HG03045 (cell line): ENCODE data around the gene RASD2.
"Not testable (repeated sequence)": the region's sequence is repeated elsewhere in the genome, so short reads cannot be mapped to it uniquely, and the experiment has no call there.

Experiments used
- ATAC-seq: cut with Tn5 transposase; IDR thresholded peaks from one replicate; pipeline ENCODE4 v1.9.1; 2021; ENCODE audit warnings: mild to moderate bottlenecking, moderate library complexity; ENCODE audit not compliant: unreplicated experiment

Gene RASD2, protein sequence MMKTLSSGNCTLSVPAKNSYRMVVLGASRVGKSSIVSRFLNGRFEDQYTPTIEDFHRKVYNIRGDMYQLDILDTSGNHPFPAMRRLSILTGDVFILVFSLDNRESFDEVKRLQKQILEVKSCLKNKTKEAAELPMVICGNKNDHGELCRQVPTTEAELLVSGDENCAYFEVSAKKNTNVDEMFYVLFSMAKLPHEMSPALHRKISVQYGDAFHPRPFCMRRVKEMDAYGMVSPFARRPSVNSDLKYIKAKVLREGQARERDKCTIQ

DNA sequence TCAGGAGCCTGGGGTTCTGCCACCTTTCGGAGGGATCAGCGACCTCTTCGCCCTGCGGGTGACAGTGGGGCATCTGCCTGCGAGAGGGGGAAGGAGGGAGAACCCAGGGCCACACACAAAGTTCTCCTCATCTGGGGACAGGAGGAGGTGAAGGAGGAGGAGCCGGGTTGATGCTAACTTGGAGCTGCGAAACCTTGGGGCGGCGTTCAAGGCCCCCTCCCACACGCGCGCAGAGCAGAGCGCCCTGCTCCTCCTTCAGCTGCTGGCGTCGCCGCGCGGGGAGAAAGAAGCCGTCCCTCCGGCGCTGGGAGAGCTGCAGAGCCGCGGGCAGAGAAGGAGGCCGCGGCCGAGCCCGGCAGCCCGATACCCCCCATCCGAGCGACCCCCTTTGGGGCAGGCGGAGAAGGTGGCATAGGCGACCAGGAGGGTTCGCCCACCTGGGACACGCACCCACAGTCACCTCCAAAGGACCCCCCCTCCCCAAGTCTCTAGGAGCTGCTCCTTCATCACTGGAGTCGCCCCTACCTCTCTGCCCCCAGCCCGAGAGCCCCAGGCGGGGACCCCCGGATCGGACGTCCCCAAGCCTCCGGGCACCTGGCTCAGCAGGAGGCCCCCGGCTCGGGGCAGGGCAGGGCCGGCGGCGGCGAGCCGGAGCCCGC, at the start of gene RASD2:
RASD2 (plus strand) TSS at position 237 of the 659 bp plus-strand sequence. CDS start 5,979 bp downstream, outside the sequence.
- peak; percentile 22 for ATAC-seq

DNA sequence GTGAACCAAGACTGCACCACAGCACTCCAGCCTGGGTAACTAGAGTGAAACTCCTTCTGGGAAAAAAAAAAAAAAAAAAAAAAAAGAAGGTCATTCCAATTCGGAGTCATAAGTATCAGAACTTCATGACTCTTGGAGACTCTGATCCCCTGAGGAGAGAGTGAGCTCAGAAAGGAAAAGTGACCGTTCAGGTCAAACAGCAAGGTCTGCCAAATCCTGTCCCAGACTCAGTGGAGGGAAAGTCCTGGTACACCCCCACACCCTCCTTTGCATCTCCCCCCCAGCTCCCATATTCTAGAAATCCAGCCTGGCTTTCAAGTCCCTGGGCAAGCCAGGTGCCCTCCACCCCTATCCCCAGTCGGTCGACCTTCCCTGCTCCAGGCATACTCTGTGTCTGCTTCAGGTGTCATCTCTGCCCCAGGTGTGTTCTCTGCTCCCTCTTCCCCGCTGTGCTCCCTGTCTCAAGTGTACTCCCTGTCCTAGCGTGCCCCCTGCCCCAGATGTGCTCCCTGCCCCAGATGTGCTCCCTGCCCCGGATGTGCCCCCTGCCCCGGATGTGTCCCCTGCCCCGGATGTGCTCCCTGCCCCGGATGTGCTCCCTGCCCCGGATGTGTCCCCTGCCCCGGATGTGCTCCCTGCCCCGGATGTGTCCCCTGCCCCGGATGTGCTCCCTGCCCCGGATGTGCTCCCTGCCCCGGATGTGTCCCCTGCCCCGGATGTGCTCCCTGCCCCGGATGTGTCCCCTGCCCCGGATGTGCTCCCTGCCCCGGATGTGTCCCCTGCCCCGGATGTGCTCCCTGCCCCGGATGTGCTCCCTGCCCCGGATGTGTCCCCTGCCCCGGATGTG, 49.3 kb upstream of the RASD2 start:
- not testable (repeated sequence) for ATAC-seq

DNA sequence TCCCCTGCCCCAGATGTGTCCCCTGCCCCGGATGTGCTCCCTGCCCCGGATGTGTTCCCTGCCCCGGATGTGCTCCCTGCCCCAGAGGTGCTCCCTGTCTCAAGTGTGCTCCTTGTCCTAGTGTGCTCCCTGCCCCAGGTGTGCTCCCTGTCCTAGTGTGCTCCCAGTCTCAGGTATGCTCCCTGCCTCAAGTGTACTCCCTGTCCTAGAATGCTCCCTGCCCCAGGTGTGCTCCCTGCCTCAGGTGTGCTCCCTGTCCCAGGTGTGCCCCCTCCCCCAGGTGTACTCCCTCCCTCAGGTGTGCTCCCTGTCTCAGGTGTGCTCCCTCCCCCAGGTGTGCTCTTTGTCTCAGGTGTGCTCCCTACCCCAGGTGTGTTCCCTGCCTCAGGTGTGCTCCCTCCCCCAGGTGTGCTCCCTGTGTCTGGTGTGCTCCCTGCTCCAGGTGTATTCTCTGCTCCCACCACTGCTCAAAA, 48.7 kb upstream of the RASD2 start:
- no peak for ATAC-seq

DNA sequence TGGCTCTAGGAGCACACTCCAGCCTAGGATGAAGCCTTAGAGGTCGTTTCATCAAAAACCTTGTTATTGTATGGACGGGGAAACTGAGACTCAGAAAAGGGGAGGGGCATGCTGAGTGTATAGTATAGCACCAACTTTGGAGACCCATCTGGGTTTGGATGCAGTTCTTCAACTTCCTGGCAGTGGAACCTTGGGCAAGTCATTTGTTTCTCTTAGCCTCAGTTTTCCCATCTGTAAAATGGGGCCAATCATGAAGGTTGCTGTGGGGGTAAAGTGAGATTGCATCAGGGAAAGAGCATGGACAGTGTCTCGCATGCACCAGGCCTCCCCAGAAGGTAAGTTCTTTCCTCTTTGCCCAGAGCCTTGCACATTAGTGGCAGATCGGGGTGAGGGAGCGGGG, 47.6 kb upstream of the RASD2 start:
- ATAC-seq: no peak

DNA sequence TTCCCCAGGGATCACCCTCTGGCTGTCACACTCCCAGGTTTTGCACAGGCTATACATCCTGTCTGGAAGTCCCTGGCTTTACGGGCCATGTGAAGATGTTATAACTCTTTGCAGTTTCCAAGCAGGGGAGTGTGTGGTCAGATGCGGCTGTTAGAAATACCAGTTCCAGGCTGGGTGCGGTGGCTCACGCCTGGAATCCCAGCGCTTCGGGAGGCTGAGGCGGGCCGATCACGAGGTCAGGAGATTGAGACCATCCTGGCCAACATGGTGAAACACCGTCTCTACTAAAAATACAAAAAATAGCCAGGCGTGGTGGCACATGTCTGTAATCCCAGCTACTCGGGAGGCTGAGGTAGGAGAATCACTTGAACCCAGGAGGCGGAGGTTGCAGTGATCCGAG, 44.9 kb upstream of the RASD2 start:
- not testable (repeated sequence) for ATAC-seq

DNA sequence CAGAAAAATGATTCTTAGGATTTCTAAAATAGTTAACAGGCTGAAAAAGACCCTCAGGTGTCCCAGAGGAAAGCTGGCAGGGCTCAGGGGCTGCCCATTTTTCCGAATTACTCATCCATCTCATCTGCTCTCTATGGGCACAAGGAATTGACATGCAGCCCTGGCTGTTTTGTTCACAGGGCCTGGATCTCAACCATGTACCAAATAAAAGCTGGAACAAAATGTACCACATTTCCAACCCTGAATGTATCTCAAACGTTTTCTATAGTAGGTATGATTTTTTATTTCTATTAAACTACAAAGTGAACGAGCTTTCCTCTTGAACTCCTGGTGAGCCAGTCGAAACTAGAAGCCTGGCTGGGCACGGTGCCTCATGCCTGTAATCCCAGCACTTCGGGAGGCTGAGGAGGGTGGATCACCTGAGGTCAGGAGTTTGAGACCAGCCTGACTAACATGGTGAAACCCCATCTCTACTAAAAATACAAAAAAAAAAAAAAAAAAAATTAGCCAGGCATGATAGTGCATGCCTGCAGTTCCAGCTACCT, 43.8 kb upstream of the RASD2 start:
- no peak for ATAC-seq

DNA sequence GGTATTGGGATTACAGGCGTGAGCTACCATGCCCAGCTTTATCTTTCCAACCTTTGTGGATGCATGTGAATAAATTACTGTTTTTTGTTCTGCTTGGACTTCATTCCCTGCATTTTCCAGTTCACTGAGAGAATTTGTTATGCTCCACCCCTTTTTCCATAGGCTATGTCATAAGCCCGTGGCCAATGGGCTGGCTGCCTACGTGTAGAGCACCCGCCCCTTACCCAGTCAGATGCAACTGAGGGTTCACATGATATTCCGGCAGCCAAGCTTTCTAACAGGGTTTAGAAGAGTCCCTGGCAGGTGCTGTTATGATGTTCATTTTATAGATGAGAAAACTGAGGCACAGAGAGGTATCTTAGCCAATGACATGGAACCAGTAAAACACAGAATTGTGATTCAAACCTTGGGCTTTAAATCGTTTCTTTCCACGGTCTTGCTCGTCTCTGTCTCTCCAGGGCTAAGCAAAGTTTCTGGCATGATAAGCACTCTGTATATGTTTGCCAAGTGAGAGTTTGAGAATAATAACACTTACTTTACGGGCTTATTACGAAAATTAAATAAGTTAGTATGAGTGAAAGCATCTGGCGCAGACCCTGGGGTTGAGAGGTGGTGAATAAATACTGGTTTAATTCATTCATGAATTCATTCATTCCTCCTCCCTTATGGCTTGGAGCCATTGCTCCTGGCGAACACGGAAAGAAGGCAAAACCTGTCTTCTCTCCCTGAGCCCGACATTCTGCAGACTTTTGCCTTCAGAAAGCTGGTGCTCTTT, 42.4 kb upstream of the RASD2 start:
- no peak for ATAC-seq

DNA sequence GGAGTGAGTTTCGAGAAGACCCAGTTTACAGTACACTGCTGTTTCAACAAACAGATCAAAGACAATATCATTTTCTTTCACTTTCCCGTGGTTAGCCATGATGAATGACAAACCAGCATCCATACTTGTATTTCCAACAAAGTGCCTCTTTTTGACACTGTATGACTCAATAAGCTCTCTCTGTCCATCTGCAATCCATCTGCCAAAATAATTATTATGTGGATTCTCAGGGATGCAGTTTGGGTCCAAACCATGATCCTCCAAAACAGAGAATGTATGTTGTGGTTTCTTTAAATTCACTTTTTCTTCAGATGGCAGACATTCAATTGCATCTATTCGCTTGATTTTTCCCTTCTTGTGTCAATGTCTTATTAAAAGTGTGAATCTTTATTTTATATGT, 37.8 kb upstream of the RASD2 start:
- ATAC-seq: no peak

DNA sequence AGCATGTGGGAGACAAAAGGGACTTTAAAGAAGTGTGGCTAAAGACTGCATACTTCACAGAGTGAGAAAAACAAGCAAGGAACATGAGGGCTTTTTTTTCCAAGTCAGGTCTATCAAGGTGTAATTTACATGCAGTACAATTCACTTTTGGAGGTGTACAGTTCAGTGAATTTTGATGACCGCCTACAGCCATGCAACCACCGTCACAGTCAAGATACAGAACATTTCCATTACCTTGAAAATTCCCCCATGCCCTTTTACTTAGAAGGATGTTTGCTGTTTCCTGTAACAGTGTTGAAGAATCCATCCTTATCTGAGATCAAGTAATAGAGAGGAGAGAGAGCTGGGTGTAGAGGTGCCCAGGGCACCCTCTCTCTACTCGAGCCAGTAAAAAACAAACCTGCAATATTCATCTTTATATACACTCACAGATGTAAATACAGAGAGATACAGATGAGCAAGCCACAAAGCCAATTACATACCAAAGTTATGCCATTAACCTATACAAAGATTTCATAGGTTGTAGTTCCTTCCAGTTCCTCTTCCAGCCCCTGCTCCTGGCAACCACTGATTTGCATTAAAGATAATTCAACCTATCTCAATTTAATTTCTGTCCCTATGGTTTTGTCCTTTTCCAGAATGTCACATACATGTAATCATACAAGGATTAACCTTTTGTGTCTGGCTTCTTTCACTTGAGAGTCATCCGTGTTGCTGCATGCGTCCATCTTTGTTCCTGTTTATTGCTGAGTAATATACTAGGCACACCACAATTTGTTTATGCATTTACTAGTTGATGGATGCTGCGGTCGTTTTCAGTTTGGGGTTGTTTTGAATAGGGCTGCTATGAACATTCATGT, 35.0 kb upstream of the RASD2 start:
- no peak for ATAC-seq

DNA sequence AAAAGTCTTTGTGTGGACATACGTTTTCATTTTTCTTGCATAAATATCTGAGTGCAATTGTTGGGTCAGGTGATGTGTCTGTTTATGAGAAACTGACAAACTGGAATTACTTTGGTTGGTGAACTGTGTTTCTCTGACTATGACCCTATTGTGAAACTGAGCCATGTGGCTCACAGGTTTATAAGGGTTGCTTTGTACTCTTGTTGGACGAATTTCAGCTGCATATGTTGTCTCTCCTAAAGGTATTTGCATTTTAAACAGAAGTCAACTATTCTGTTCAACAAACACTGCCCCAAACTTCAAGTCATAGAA, 34.4 kb upstream of the RASD2 start:
- ATAC-seq: no peak

DNA sequence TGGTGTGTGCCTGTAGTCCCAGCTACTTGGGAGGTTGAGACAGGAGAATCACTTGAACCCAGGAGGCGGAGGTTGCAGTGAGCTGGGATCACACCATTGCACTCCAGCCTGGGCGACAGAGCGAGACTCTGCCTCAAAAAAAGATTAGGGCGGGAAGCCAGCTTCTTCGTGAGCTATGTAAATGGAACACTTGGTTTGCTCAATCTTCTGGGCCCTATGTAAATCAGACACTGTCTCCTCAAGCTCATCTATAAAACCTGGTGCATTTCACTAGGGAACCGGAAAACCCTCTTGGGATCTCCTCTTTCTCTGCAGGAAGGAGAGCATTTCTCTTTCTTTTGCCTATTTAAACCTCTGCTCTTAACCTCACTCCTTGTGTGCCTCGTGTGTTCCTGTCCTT, 32.8 kb upstream of the RASD2 start:
- ATAC-seq: not testable (repeated sequence)

DNA sequence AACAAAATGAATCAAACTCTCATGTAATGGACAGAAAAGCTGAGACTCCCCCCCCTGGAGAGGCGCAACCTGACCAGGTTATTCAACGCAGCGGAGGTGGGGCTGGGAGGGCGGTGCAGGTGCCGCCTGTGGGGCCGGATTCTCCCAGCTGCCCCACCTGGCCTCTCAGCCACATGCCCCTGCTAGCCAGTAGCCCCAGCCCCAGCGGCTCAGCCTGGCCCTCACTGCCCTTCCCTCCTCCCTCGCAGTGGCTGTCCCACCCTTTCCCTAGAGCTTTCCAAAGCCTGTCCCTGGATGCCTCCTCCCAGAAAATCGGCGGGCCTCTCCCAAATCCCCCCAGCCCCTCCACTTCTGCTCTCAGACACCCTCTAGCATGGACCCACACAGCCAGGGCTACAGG, 31.2 kb upstream of the RASD2 start:
- no peak for ATAC-seq

DNA sequence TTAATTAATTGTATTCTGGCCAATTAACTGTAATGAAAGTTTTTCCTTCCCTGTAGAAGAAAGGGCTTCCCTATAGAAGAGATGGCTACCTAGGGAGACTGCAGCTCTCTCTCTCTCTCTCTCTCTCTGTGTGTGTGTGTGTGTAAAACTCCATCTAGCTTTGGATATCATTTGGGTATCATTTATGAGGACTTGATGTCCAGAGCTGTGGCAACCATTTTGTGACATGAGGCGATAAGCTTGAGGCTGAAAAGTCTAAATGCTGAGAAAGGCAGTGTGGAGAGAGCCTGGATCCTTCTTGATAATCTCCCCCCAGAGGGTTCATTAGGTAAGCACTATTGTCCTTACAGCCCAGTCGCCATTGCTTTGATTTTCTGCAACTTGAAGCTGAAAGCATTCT, 30.7 kb upstream of the RASD2 start:
- ATAC-seq: no peak

DNA sequence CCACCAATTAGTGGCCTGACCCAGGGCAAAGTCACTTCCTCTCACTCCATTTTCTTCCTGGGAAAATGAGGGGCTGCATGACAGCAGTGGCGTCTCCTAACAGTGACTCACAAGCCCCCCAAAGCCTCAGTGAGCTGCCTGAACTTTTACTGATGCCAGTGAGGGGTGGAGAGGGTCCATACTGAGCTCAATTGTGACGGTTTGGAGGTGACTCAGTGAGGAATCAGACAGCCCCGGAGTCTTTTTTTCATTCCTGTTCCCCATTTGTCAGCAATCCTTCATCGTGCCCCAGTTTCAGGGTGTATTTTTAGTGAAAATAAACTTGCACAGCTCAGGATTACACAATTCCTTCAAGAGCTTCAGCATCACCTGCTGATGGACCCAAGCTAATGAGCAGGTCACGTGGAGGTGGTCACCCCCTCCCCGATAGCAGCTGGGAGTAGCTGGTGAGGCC, 30.1 kb upstream of the RASD2 start:
- ATAC-seq: no peak

DNA sequence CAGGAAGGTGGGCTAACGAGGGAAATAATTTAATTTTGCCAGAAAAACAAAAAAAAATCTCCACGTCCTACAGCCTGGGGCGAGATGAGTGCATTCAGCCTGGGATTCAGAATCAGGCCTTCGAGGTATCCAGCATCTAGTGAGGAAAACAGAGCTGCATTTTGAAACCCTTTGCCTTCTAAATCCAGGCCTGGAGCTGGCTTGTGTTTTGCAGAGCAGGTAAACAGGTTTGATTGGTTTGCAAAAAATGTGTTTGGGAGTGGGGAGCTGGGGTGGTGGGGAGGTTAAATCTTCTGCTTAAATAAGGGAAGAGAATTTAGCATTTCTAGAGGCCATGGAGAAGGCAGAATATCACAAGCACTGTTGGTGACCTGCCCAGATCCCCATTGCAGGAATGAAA, 29.7 kb upstream of the RASD2 start:
- no peak for ATAC-seq

DNA sequence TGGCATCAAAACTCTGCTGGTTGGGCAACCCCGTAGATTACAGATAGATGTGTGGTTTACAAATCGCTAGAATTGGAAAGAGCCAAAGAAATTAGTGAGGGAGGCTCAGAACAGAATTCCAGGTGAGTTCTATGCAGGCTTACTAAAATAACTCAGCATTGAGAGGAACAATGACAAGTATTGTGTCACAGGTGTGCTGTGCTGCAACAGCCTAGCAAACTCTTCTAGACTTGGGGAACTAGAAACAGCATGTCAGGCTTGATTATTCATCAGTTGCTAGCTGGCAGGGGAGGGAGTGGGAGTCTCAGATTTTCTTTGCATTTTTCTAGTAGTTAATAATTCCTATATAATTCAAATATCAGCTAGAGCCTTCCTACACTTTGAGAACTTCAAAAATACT, 26.3 kb upstream of the RASD2 start:
- no peak for ATAC-seq

DNA sequence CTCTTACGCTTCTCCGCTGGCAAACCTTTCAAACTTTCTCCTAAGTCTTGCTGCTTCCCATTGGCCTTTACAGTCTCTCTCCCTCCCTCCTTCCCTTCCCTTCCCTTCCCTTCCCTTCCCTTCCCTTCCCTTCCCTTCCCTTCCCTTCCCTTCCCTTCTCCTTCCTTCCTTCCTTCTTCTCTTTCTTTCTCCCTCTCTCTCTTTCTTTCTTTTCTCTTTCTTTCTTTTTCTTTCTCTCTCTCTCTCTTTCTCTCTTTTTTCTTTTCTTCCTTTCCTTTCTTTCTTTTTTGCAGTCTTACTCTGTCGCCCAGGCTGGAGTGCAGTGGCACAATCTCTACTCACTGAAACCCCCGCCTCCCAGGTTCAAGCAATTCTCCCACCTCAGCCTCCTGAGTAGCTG, 24.7 kb upstream of the RASD2 start:
- not testable (repeated sequence) for ATAC-seq

DNA sequence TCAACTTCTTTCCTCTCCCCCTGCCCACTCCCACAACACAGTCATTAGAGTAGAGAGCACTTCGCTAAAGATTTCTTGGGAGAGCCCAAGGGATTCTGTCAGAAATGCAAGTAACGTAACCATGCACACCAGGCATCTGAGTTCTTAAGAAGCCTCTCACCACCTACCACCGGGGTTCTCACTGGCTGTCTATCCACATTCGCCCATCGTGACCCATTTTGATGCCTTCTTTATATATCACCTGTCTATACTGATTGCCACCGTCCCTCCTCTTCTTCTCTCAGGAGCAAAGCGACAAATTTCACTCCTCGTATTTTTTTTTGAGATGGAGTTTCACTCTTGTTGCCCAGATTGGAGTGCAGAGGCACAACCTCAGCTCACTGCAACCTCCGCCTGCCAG, 23.9 kb upstream of the RASD2 start:
- ATAC-seq: no peak

DNA sequence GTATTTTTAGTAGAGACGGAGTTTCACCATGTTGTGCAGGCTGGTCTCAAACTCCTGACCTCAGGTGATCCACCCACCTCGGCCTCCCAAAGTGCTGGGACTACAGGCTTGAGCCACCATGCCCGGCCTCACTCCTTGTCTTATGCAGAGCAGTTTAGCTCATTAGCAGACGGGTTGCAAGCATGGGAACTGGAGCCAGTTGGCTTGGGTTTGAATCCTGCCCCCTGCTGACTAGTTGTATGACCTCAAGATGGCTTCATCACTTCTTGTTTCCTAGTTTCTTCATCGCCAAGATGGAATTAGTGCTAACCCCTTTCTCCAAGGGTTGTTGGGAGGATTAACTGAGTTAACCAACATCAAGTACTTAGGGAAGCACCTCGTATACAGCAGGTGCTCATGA, 23.4 kb upstream of the RASD2 start:
- no peak for ATAC-seq
